HepG2 (cell line): ENCODE results near the gene C9orf43. TPM values are rescaled to one million over a fixed set of nuclear protein-coding genes. Genes with fewer than 3 reads are reported as not detected.

Source experiments
- GPBP1L1 ChIP-seq: sonication (generic); formaldehyde crosslinking; IDR thresholded peaks from 2 replicates; pipeline ENCODE4 v1.5.0; 2020; ENCODE audit warnings: mild to moderate bottlenecking, missing genetic modification reagents
- GRHL1 ChIP-seq: sonication (generic); formaldehyde crosslinking; conservative IDR thresholded peaks from 2 replicates; pipeline ENCODE4 v1.8.0; 2022; ENCODE audit warnings: missing genetic modification reagents
- LCORL ChIP-seq, 2 experiments: fragments of 450-650 bp in 1 of 2; sonication (generic) in 1 of 2; formaldehyde crosslinking in 1 of 2; IDR thresholded peaks; 2 replicates each; pipeline versions ENCODE4 v1.5.0 to v1.6.1; 2017 to 2020; ENCODE audit warnings: antibody characterized with exemption in 1 of 2, missing genetic modification reagents in 1 of 2
- NR2F6 ChIP-seq, 2 experiments: IDR thresholded peaks; 2 replicates each; pipeline ENCODE4 v1.6.1; 2016; ENCODE audit warnings: antibody characterized with exemption in 1 of 2, mild to moderate bottlenecking in 1 of 2
- SCMH1 ChIP-seq: sonication (generic); formaldehyde crosslinking; IDR thresholded peaks from 2 replicates; pipeline ENCODE4 v1.9.0; 2021; ENCODE audit warnings: missing genetic modification reagents, mild to moderate bottlenecking, borderline replicate concordance
- TAF1 ChIP-seq: sonication (generic); formaldehyde crosslinking; IDR thresholded peaks from 2 replicates; pipeline ENCODE4 v1.4.0; 2020; ENCODE audit warnings: missing genetic modification reagents
- TEAD3 ChIP-seq: optimal IDR thresholded peaks from 2 replicates; pipeline ENCODE3; 2016; ENCODE audit warnings: borderline replicate concordance
- ZMYM4 ChIP-seq: sonication (generic); formaldehyde crosslinking; IDR thresholded peaks from 2 replicates; pipeline ENCODE4 v1.8.1; 2023; ENCODE audit warnings: mild to moderate bottlenecking, missing genetic modification reagents
- ZNF138 ChIP-seq: sonication (generic); formaldehyde crosslinking; IDR thresholded peaks from 2 replicates; pipeline ENCODE4 v1.5.0; 2020; ENCODE audit warnings: mild to moderate bottlenecking, low read depth, missing genetic modification reagents
- ZNF160 ChIP-seq: sonication (generic); formaldehyde crosslinking; IDR thresholded peaks from 2 replicates; pipeline ENCODE4 v1.8.0; 2022; ENCODE audit warnings: mild to moderate bottlenecking, inconsistent platforms, missing genetic modification reagents
- ZNF253 ChIP-seq: sonication (generic); formaldehyde crosslinking; IDR thresholded peaks from 2 replicates; pipeline ENCODE4 v1.8.0; 2022; ENCODE audit warnings: mild to moderate bottlenecking, missing genetic modification reagents, borderline replicate concordance
- ZNF329 ChIP-seq: sonication (generic); formaldehyde crosslinking; IDR thresholded peaks from 2 replicates; pipeline ENCODE4 v1.9.0; 2021; ENCODE audit warnings: low read depth, mild to moderate bottlenecking, missing genetic modification reagents
- ZNF441 ChIP-seq: sonication (generic); formaldehyde crosslinking; IDR thresholded peaks from 2 replicates; pipeline ENCODE4 v1.7.0; 2021; ENCODE audit warnings: missing genetic modification reagents, borderline replicate concordance
- ZNF746 ChIP-seq: sonication (generic); formaldehyde crosslinking; IDR thresholded peaks from 2 replicates; pipeline ENCODE4 v1.8.0; 2022; ENCODE audit warnings: mild to moderate bottlenecking, missing genetic modification reagents
- polyA plus RNA-seq, 8 experiments: library from polyadenylated mRNA; depleted of rRNA in 3 of 8; stranded (reverse) in 7 of 8; unstranded in 1 of 8; fragments of >200 nt; fragmentation: Illumina TruSeq in 4 of 8; extraction: Trizol in 4 of 8; gene quantifications; 2 replicates each; pipeline versions ENCODE4 v1.2.1 to v1.2.3, GENCODE V29; 2011 to 2016; ENCODE audit warnings: low read depth in 4 of 8, missing spikeins in 1 of 8, mixed read lengths in 1 of 8; ENCODE audit not compliant: insufficient read depth in 1 of 8
- total RNA-seq, 5 experiments: library from RNA; depleted of rRNA; stranded (reverse); fragments of >200 nt; fragmentation: Illumina TruSeq; extraction: Trizol; gene quantifications; 2 replicates each; pipeline ENCODE4 v1.2.3, GENCODE V29; 2016; ENCODE audit warnings: low read depth in 1 of 5
- TF ChIP-seq, protein P1 (sequence below): sonication (generic); formaldehyde crosslinking; IDR thresholded peaks from 2 replicates; pipeline ENCODE4 v1.5.0; 2020; ENCODE audit warnings: mild to moderate bottlenecking, missing genetic modification reagents, borderline replicate concordance
- TF ChIP-seq, protein P2 (sequence below): sonication (generic); formaldehyde crosslinking; IDR thresholded peaks from 2 replicates; pipeline ENCODE4 v1.5.1; 2020; ENCODE audit warnings: mild to moderate bottlenecking, moderate library complexity, missing genetic modification reagents
- TF ChIP-seq, protein P3 (sequence below): sonication (generic); formaldehyde crosslinking; IDR thresholded peaks from 2 replicates; pipeline ENCODE4 v1.4.0; 2020; ENCODE audit warnings: missing genetic modification reagents

The C9orf43 gene
- total and polyA plus RNA-seq, 2 of the 13 experiments (the other 11 are each of a cell fraction or from before 2014, with no cell fraction given) = 0.24 to 0.31 TPM

DNA sequence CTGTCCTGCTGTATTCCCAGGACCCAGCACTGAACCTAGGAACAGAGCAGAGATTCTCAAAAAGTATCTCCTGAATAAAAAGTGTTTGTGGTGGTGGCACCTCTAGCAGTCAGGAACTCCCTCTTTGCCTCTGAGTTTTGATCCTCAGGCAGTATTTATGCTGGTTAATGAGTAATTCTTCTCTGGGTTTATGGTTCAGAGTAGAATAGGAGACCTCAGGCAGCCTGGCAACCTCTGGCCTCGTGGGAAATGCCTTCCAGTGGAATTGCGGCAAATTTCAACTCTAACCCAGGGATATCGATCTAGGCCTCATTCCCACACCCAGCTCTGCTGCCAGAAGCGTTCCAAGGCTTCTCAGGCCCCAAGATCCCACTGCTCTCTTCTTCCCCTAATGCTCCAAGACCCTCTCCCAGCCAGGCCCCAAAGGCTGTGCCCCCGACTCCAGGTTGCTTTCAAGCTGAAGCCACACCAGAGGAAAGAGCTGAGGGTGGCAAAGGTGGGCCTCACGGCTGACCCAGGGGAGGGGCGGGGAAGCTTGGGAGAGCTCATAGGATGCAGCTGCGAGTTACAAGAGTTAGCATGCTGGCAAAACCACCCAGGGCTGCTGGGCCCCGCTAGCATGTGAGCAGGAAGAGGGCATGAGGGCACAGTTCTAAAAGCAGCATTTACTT, 22.9 kb upstream of the C9orf43 start (continued):
- TF ChIP-seq, protein P1, sequence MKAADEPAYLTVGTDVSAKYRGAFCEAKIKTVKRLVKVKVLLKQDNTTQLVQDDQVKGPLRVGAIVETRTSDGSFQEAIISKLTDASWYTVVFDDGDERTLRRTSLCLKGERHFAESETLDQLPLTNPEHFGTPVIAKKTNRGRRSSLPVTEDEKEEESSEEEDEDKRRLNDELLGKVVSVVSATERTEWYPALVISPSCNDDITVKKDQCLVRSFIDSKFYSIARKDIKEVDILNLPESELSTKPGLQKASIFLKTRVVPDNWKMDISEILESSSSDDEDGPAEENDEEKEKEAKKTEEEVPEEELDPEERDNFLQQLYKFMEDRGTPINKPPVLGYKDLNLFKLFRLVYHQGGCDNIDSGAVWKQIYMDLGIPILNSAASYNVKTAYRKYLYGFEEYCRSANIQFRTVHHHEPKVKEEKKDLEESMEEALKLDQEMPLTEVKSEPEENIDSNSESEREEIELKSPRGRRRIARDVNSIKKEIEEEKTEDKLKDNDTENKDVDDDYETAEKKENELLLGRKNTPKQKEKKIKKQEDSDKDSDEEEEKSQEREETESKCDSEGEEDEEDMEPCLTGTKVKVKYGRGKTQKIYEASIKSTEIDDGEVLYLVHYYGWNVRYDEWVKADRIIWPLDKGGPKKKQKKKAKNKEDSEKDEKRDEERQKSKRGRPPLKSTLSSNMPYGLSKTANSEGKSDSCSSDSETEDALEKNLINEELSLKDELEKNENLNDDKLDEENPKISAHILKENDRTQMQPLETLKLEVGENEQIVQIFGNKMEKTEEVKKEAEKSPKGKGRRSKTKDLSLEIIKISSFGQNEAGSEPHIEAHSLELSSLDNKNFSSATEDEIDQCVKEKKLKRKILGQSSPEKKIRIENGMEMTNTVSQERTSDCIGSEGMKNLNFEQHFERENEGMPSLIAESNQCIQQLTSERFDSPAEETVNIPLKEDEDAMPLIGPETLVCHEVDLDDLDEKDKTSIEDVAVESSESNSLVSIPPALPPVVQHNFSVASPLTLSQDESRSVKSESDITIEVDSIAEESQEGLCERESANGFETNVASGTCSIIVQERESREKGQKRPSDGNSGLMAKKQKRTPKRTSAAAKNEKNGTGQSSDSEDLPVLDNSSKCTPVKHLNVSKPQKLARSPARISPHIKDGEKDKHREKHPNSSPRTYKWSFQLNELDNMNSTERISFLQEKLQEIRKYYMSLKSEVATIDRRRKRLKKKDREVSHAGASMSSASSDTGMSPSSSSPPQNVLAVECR (CRISPR knock-in tag) = peak; percentile 54; the same call in 1 of the 2 replicates
- TF ChIP-seq LCORL (IDR thresholded peaks at IDR 0.05) = no peak
- peak; percentile 81 for TF ChIP-seq LCORL (CRISPR knock-in tag; IDR thresholded peaks at IDR 0.05)
- TF ChIP-seq GRHL1 (CRISPR knock-in tag) = no peak
- TF ChIP-seq TEAD3 (CRISPR knock-in tag) = peak; percentile 86
- TF ChIP-seq SCMH1 (CRISPR knock-in tag) = no peak
- TF ChIP-seq ZNF253 (CRISPR knock-in tag) = no peak
- peak; percentile 66; the same call in 1 of the 2 replicates for TF ChIP-seq ZNF746 (CRISPR knock-in tag)
- TF ChIP-seq ZNF160 (CRISPR knock-in tag) = peak; percentile 45; the same call in 1 of the 2 replicates
- TF ChIP-seq ZNF138 (CRISPR knock-in tag) = no peak
- no peak for TF ChIP-seq GPBP1L1 (CRISPR knock-in tag)
- peak; percentile 31; the same call in 1 of the 2 replicates for TF ChIP-seq ZNF441 (CRISPR knock-in tag)
- no peak for TF ChIP-seq ZNF329 (CRISPR knock-in tag)
- TF ChIP-seq, protein P2, sequence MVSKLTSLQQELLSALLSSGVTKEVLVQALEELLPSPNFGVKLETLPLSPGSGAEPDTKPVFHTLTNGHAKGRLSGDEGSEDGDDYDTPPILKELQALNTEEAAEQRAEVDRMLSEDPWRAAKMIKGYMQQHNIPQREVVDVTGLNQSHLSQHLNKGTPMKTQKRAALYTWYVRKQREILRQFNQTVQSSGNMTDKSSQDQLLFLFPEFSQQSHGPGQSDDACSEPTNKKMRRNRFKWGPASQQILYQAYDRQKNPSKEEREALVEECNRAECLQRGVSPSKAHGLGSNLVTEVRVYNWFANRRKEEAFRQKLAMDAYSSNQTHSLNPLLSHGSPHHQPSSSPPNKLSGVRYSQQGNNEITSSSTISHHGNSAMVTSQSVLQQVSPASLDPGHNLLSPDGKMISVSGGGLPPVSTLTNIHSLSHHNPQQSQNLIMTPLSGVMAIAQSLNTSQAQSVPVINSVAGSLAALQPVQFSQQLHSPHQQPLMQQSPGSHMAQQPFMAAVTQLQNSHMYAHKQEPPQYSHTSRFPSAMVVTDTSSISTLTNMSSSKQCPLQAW (CRISPR knock-in tag) = peak; percentile 96
- peak; percentile 73 for TF ChIP-seq TAF1 (CRISPR knock-in tag)
- TF ChIP-seq, protein P3, sequence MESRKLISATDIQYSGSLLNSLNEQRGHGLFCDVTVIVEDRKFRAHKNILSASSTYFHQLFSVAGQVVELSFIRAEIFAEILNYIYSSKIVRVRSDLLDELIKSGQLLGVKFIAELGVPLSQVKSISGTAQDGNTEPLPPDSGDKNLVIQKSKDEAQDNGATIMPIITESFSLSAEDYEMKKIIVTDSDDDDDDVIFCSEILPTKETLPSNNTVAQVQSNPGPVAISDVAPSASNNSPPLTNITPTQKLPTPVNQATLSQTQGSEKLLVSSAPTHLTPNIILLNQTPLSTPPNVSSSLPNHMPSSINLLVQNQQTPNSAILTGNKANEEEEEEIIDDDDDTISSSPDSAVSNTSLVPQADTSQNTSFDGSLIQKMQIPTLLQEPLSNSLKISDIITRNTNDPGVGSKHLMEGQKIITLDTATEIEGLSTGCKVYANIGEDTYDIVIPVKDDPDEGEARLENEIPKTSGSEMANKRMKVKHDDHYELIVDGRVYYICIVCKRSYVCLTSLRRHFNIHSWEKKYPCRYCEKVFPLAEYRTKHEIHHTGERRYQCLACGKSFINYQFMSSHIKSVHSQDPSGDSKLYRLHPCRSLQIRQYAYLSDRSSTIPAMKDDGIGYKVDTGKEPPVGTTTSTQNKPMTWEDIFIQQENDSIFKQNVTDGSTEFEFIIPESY (CRISPR knock-in tag) = no peak
- peak; percentile 82 for TF ChIP-seq NR2F6 (IDR thresholded peaks at IDR 0.05)
- TF ChIP-seq NR2F6 (CRISPR knock-in tag; IDR thresholded peaks at IDR 0.05) = peak; percentile 84
- TF ChIP-seq ZMYM4 (CRISPR knock-in tag) = peak; percentile 67
